ENCODE data around the gene FAM120AOS. TPM values are rescaled to one million over a fixed set of nuclear protein-coding genes. Genes with fewer than 3 reads are reported as not detected.

Gene FAM120AOS
- total and polyA plus RNA-seq, 2 of the 4 experiments (the other 2 are of a cell fraction) = 22.7 to 24.7 TPM

DNA sequence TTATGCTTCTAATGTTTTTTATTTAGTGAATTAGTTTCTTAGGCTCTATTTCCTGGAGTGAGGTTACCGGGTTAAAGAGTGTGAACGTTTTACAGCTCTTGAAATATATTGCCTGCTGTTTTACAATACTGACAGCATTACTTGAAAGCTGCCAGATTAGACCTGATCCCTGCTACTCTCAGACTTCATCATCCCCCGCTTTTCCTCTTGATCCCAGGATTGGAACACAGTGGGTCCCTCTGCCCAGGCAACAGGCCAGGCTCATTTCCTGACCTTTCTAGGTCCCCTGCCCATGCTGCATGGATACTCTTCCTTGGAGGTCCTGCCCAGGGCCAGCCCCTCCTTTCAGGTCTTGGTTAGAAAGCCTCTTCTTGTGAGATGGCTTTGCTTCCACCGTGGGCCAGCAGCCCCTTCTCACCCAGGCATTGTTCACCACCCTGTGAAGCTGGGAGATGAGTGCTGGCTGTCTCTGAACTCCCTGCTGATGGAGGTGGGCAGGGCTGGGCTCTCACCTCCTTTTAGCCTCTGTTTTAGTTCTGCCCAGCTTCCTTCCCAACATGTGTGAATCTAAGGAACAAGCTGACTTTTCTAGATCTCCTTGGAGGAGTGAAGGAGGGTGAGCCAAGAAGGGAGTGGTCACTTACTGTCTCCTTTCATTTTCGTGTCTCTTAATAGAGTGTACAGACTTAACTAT is 15.5 kb upstream of the FAM120AOS start:
- no CpG with 5 or more reads among the region's 5 CpGs for WGBS, 2 experiments (ENCODE audit: extremely low coverage in 2 of 2, insufficient read length in 1 of 2)
- Histone ChIP-seq H2AK5ac (ENCODE audit: low read depth, low read length) (peak overlapping the region; percentile 56; the same call in 1 of the 2 replicates), H2BK15ac (ENCODE audit: low read depth, low read length) (no peak overlapping the region), H3K18ac (ENCODE audit: low read depth, low read length) (peak overlapping the region; percentile 35; the same call in 1 of the 2 replicates), H3K56ac (ENCODE audit: extremely low read depth, insufficient read depth, low read length) (no peak overlapping the region), H3K4me2 (ENCODE audit: low read depth, low read length) (peak overlapping the region; percentile 90), H3K14ac (replicated peaks; ENCODE audit: low read depth, low read length) (peak overlapping the region; percentile 95), H3K4ac (ENCODE audit: low read depth, low read length) (peak overlapping the region; percentile 82), H2BK120ac (ENCODE audit: low read depth, low read length) (no peak overlapping the region; the same call in 1 of the 2 replicates), H2AFZ (replicated peaks; ENCODE audit: low read length, poor library complexity) (peak overlapping the region; percentile 70), H3K9me3 (ENCODE audit: control insufficient read depth, insufficient read depth, low read length) (no peaks in the 10 kb centered on the region), H3K79me1 (ENCODE audit: low read depth in 1 of 2, low read length in 2 of 2) (peaks cover 21 to 65% of the 10 kb centered on the region in 2 experiments), H3K36me3 (ENCODE audit: control insufficient read depth, insufficient read depth, low read length) (peaks cover 4% of the 10 kb centered on the region), H3K4me1 (ENCODE audit: control insufficient read depth, insufficient read depth, low read length) (peaks cover 20% of the 10 kb centered on the region), H3K27me3 (ENCODE audit: control insufficient read depth, insufficient read depth, low read length) (no peaks in the 10 kb centered on the region), H3K27ac (ENCODE audit: insufficient read depth, low read length) (peak overlapping the region; percentile 54; the same call in 1 of the 2 replicates), H4K8ac (ENCODE audit: low read depth in 2 of 2, low read length in 2 of 2) (peak overlapping the region in 1 of 2 experiments; percentile 29; a peak in 2 of 4 replicates), H4K20me1 (ENCODE audit: insufficient read depth, low read length) (peaks cover 61% of the 10 kb centered on the region), H3K9ac (ENCODE audit: low read depth, low read length) (peak overlapping the region; percentile 40), H2AK9ac (replicated peaks; ENCODE audit: low read depth, low read length, poor library complexity) (peak overlapping the region; percentile 79), H4K91ac (ENCODE audit: insufficient read depth, low read depth, low read length) (peak overlapping the region; percentile 60; the same call in 1 of the 2 replicates), H3K9me1 (ENCODE audit: insufficient read depth, low read length) (peaks cover 22% of the 10 kb centered on the region), H4K5ac (ENCODE audit: low read depth, low read length) (peak overlapping the region; percentile 69; the same call in 1 of the 2 replicates), H3K4me3 (ENCODE audit: insufficient read depth, low read depth, low read length) (no peak overlapping the region), H2BK20ac (ENCODE audit: low read depth, low read length) (no peak overlapping the region; the same call in 1 of the 2 replicates), H2BK5ac (ENCODE audit: low read depth, low read length, poor library complexity, severe bottlenecking) (peak overlapping the region; percentile 40), H3K23ac (ENCODE audit: low read depth, low read length) (peak overlapping the region; percentile 30)
- dilution Hi-C loops (cut with HindIII; ENCODE audit: low sequenced_read_pairs, unreplicated experiment) (loop anchor here (10.0 kb wide), 1 partner anchor 96 kb away; no protein-coding TSS in a partner anchor), in situ Hi-C loops (cut with MboI; ENCODE audit: low sequenced_read_pairs) (loop anchor here (25.0 kb wide), 1 partner anchor 693 kb away; no protein-coding TSS in a partner anchor), intact Hi-C loops (cut with micrococcal nuclease) (no loop called here)
- ChIA-PET CTCF (interaction anchor here (1.0 to 1.1 kb wide), 2 partner anchors 12 to 97 kb away, joined by 4 to 5 read pairs; no protein-coding TSS in a partner anchor), POLR2A (ENCODE audit: unreplicated experiment) (no interaction called here)
- ATAC-seq (ENCODE audit: low read depth) (peak; percentile 51), DNase-seq (peak; percentile 43)
- no TSS peak for BruUV-seq (replicated peaks)
- no peak for TF ChIP-seq MXI1 (IDR thresholded peaks at IDR 0.05; ENCODE audit: borderline replicate concordance, low read depth, low read length)
- no peak for TF ChIP-seq SMC3 (IDR thresholded peaks at IDR 0.05; ENCODE audit: low read depth, low read length)
- TF ChIP-seq, protein P1, sequence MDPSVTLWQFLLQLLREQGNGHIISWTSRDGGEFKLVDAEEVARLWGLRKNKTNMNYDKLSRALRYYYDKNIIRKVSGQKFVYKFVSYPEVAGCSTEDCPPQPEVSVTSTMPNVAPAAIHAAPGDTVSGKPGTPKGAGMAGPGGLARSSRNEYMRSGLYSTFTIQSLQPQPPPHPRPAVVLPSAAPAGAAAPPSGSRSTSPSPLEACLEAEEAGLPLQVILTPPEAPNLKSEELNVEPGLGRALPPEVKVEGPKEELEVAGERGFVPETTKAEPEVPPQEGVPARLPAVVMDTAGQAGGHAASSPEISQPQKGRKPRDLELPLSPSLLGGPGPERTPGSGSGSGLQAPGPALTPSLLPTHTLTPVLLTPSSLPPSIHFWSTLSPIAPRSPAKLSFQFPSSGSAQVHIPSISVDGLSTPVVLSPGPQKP (IDR thresholded peaks at IDR 0.05; ENCODE audit: borderline replicate concordance, low read depth, low read length) = no peak
- TF ChIP-seq RFX5 (IDR thresholded peaks at IDR 0.05; ENCODE audit: low read depth, low read length) = no peak
- TF ChIP-seq, protein P2, sequence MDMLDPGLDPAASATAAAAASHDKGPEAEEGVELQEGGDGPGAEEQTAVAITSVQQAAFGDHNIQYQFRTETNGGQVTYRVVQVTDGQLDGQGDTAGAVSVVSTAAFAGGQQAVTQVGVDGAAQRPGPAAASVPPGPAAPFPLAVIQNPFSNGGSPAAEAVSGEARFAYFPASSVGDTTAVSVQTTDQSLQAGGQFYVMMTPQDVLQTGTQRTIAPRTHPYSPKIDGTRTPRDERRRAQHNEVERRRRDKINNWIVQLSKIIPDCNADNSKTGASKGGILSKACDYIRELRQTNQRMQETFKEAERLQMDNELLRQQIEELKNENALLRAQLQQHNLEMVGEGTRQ (IDR thresholded peaks at IDR 0.05; ENCODE audit: low read depth, low read length) = no peak
- no peak for TF ChIP-seq MAZ (IDR thresholded peaks at IDR 0.05; ENCODE audit: borderline replicate concordance, low read depth, low read length)
- no peak for TF ChIP-seq RAD21 (IDR thresholded peaks at IDR 0.05; ENCODE audit: low read length)
- no peak for TF ChIP-seq FOS (IDR thresholded peaks at IDR 0.05; ENCODE audit: low read depth, low read length)
- TF ChIP-seq BHLHE40 (IDR thresholded peaks at IDR 0.05; ENCODE audit: low read depth, low read length) = no peak
- TF ChIP-seq RCOR1 (IDR thresholded peaks at IDR 0.05; ENCODE audit: insufficient replicate concordance, low read length) = no peak
- TF ChIP-seq NFE2L2 (IDR thresholded peaks at IDR 0.05; ENCODE audit: low read depth, low read length) = no peak
- TF ChIP-seq CHD1 (IDR thresholded peaks at IDR 0.05; ENCODE audit: low read depth, low read length) = no peak
- TF ChIP-seq MAFK (IDR thresholded peaks at IDR 0.05; ENCODE audit: low read depth, low read length) = no peak

All from IMR-90 (cell line).